Activated T-helper 1 cell treated with anti-CD3 and anti-CD28 coated beads, Interleukin-12 subunit alpha, Interleukin-12 subunit beta, Interleukin-2, Interleukin-4 antibody, amounts not matched to agents 30 ng/mL and 10 ng/mL and 1 ng/mL, durations not matched to agents 14 hours and 24 hours and 36 hours (primary cell): Measurements from ENCODE around the gene GNA12. TPM values are rescaled to one million over a fixed set of nuclear protein-coding genes. Genes with fewer than 3 reads are reported as not detected.
"Not testable (repeated sequence)": the region's sequence is repeated elsewhere in the genome, so short reads cannot be mapped to it uniquely, and the experiment has no call there.

Experiments used
- DNase-seq: peaks from one replicate; pipeline ENCODE4 v3.0.0; 2021; ENCODE audit warnings: low spot score
- H3K27ac Mint-ChIP-seq: one replicate; pipeline ENCODE4 v1.8.0; 2021; ENCODE audit warnings: mild to moderate bottlenecking, mixed read lengths
- H3K27me3 Mint-ChIP-seq: one replicate; pipeline ENCODE4 v1.8.0; 2022; ENCODE audit warnings: mild to moderate bottlenecking, moderate library complexity, mixed read lengths; ENCODE audit not compliant: insufficient read depth
- H3K36me3 Mint-ChIP-seq: one replicate; pipeline ENCODE4 v1.8.0; 2021; ENCODE audit warnings: low read depth, mixed read lengths
- H3K4me1 Mint-ChIP-seq: one replicate; pipeline ENCODE4 v1.8.0; 2021; ENCODE audit warnings: low read depth, mixed read lengths
- H3K4me3 Mint-ChIP-seq: one replicate; pipeline ENCODE4 v1.8.0; 2021; ENCODE audit warnings: mild to moderate bottlenecking, moderate library complexity, mixed read lengths
- H3K9me3 Mint-ChIP-seq: one replicate; pipeline ENCODE4 v1.8.0; 2021; ENCODE audit warnings: mixed read lengths
- intact Hi-C: fragments of 100-400 bp; cut with micrococcal nuclease; formaldehyde crosslinking; loops from one replicate; pipeline ENCODE4 v1.15.1; 2024
- total RNA-seq: library from RNA; stranded (reverse); gene quantifications from 2 replicates; pipeline ENCODE4 v1.2.3, GENCODE V29; 2022

Gene GNA12
- total RNA-seq, 1 donor from 2014 or later = 36.4 TPM

- peaks cover 17% of the 10 kb centered on the region for H3K4me1 Mint-ChIP-seq
- H3K27me3 Mint-ChIP-seq, DNase-seq, H3K27ac Mint-ChIP-seq, H3K4me3 Mint-ChIP-seq, H3K9me3 Mint-ChIP-seq: not testable (repeated sequence)
- H3K36me3 Mint-ChIP-seq = peaks cover 10% of the 10 kb centered on the region
- intact Hi-C loops = loop anchor here (5.0 kb wide), 1 partner anchor 118 kb away; the partner anchor contains the start of gene GNA12
These were observed 120.1 kb downstream of the GNA12 start for GRCh38 chr7:2724036-2724435.

DNA sequence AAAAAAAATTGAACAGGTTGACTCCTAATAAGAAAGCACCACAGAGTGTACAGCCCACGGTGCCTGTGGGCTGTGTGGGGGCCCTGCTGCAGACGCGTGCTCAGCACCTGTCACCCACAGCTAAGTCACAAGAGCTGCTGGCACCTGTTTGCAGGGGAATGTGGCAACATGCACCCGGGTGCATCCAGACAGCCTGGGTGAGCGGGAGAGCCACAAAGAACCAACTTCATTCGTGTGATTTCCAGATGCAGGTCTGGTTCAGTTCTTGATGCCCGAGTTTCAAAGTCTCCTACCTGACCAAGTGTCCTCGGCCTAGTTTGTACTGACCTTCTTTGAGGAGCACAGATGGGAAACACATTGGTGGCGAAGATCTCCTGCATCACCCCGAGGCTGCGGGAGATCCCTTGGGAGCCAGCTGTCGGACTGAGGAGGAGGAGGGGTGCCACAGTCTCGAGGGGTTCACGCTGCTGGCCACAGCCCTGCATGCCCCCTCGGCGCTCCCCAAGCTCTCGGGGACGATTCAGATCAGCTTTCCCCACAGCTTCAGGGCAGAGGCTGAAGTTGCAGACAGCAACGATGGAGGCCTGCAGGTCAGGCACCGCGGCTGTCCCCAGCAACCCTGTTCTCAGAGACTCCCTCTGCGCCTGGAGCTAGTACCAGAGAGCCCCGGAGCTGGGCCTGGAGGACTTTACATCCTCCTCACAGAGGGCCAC, 120.8 kb downstream of the GNA12 start:
- peaks cover 24% of the 10 kb centered on the region for H3K4me1 Mint-ChIP-seq
- intact Hi-C loops = loop anchor here (5.0 kb wide), 1 partner anchor 119 kb away; the partner anchor contains the start of gene GNA12
- no peak for DNase-seq

GRCh38 chr7:2722591-2722990, 121.5 kb downstream of the GNA12 start:
- Mint-ChIP-seq H3K36me3 (peaks cover 8% of the 10 kb centered on the region), H3K4me1 (peaks cover 31% of the 10 kb centered on the region), H3K27ac (no peak overlapping the region), H3K9me3 (no peaks in the 10 kb centered on the region), H3K27me3 (no peaks in the 10 kb centered on the region), H3K4me3 (no peak overlapping the region)
- no peak for DNase-seq
- intact Hi-C loops = loop anchor here (5.0 kb wide), 1 partner anchor 120 kb away; the partner anchor contains the start of gene GNA12

More for the DNA sequence above, 120.8 kb downstream of the GNA12 start:
- no peaks in the 10 kb centered on the region for H3K9me3 Mint-ChIP-seq
- no peak overlapping the region for H3K4me3 Mint-ChIP-seq
- no peaks in the 10 kb centered on the region for H3K27me3 Mint-ChIP-seq
- no peak overlapping the region for H3K27ac Mint-ChIP-seq
- peaks cover 10% of the 10 kb centered on the region for H3K36me3 Mint-ChIP-seq

DNA sequence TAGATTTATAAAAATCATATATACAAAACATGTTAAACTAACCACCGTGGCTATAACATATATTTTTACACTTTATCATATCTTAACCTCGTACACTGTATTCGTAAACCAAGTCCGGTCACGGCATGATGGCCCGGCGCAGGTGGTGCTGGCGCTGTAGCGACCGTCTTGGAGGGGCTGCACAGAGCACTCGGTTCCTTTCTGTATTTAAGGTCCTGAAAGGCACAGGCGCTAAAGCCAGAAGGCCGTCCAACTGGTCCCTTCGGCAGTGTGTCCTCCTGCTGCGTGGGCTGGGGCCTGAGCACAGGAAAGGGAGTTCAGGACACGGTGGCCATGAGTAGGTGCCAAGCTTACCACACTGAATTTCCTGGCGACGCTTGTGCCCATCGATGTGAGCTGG, 122.3 kb downstream of the GNA12 start:
- Mint-ChIP-seq H3K36me3 (peaks cover 8% of the 10 kb centered on the region), H3K4me1 (peaks cover 39% of the 10 kb centered on the region), H3K27me3 (no peaks in the 10 kb centered on the region), H3K27ac (no peak overlapping the region), H3K9me3 (no peaks in the 10 kb centered on the region), H3K4me3 (no peak overlapping the region)
- intact Hi-C loops = loop anchor here (2.0 to 5.0 kb wide), 2 partner anchors 51 to 120 kb away; partner anchors contain the start of gene GNA12
- DNase-seq = no peak

GRCh38 chr7:2720024-2720423, 124.1 kb downstream of the GNA12 start:
- intact Hi-C loops = loop anchor here (1.0 to 5.0 kb wide), 3 partner anchors 38 to 122 kb away; partner anchors contain the start of gene GNA12
- no peak overlapping the region for H3K27ac Mint-ChIP-seq
- no peaks in the 10 kb centered on the region for H3K9me3 Mint-ChIP-seq
- H3K36me3 Mint-ChIP-seq = peaks cover 13% of the 10 kb centered on the region
- peaks cover 57% of the 10 kb centered on the region for H3K4me1 Mint-ChIP-seq
- H3K27me3 Mint-ChIP-seq = no peaks in the 10 kb centered on the region
- no peak for DNase-seq
- no peak overlapping the region for H3K4me3 Mint-ChIP-seq

DNA sequence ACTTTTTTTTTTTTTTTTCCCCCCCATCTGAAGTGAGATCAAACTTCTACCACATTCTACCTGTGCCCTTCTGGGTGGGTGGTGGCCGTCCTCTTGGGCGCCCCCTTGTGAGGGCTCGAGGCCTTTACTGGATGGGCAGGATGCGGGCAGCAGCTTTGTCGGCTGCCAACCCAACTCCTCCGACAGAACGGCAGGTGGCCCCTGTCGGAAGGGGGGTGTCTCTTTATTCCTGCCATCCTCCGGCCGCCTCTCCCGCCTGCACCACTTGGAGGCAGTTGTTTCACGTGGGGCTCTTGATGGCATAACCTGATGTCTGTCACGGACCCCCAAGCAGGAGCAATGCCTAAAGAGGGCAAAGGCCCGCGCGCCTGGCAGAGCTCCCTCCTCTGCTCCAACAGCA, 125.1 kb downstream of the GNA12 start:
- peaks cover 9% of the 10 kb centered on the region for H3K27me3 Mint-ChIP-seq
- no peak overlapping the region for H3K4me3 Mint-ChIP-seq
- H3K4me1 Mint-ChIP-seq = peaks cover 67% of the 10 kb centered on the region
- no peak overlapping the region for H3K27ac Mint-ChIP-seq
- H3K36me3 Mint-ChIP-seq = peaks cover 19% of the 10 kb centered on the region
- no peaks in the 10 kb centered on the region for H3K9me3 Mint-ChIP-seq
- intact Hi-C loops = loop anchor here (5.0 kb wide), 1 partner anchor 143 kb away; no protein-coding TSS in a partner anchor
- DNase-seq = peak; percentile 40

DNA sequence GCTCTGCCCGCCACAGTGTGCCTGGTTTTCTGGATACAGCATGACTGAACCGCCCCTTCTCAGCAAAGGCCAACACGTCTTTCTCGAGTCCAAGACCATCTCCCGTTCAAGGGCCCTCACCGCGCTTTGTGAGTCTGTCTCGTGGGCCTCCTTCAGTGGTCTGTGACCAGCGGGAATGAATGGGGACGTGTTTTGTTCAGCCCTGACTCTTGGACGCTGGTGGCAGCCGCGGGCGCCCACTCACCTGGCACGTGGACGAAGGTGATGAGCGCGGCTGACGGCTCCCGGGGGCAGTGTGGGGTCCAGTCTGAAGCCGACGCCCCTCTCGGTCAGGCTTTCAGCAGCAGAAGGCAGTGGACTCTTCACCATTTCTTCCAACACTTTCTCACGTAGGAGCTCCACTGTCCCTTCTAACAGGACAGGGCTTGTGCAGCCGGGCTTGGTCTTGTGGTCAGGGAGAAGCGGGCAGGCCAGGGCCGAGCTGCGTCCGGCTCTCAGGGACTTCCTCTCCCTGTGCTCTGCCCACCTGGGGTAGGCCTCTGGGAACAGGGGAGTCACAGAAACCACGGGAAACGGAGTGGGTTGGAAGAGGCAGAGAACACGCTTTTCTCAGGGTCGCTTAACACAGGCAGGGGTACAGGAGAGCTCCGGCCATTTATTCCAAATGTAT, 125.7 kb downstream of the GNA12 start:
- Mint-ChIP-seq H3K4me1 (peaks cover 73% of the 10 kb centered on the region), H3K27me3 (peaks cover 12% of the 10 kb centered on the region), H3K36me3 (peaks cover 22% of the 10 kb centered on the region), H3K27ac (peak overlapping the region; percentile 84), H3K4me3 (no peak overlapping the region), H3K9me3 (no peaks in the 10 kb centered on the region)
- intact Hi-C loops = loop anchor here (5.0 kb wide), 1 partner anchor 144 kb away; no protein-coding TSS in a partner anchor
- no peak for DNase-seq

GRCh38 chr7:2717293-2718261, 126.5 kb downstream of the GNA12 start:
- DNase-seq = no peak
- Mint-ChIP-seq H3K27me3 (peaks cover 12% of the 10 kb centered on the region), H3K9me3 (no peaks in the 10 kb centered on the region), H3K36me3 (peaks cover 22% of the 10 kb centered on the region), H3K27ac (peak overlapping the region; percentile 84), H3K4me1 (peaks cover 74% of the 10 kb centered on the region), H3K4me3 (peak overlapping the region; percentile 48)
- intact Hi-C loops = loop anchor here (5.0 kb wide), 1 partner anchor 145 kb away; no protein-coding TSS in a partner anchor

DNA sequence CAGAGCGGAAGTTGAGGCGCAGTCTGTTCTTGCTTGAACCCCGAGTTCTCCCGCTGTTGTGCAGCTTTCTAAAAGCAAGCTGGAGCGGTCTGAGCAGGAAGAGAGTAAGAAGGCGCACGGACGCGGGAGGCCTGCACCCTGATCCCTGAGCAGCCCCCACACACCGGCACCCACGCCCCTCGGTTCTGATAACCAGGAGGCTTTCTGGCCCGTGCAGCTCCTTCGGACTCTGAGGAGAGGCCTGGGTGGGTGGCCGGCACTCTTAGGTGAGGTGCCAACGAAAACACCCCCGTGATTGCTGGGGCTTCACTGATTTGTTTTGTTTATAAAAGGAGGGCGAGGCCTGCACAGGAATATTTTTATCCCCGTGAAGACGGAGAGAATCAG, 127.2 kb downstream of the GNA12 start:
- peaks cover 22% of the 10 kb centered on the region for H3K36me3 Mint-ChIP-seq
- DNase-seq = no peak
- peak overlapping the region; percentile 27 for H3K4me3 Mint-ChIP-seq
- intact Hi-C loops = loop anchor here (1.0 to 5.0 kb wide), 2 partner anchors 41 to 145 kb away; no protein-coding TSS in a partner anchor
- no peaks in the 10 kb centered on the region for H3K9me3 Mint-ChIP-seq
- H3K27ac Mint-ChIP-seq = peak overlapping the region; percentile 61
- peaks cover 74% of the 10 kb centered on the region for H3K4me1 Mint-ChIP-seq
- peaks cover 12% of the 10 kb centered on the region for H3K27me3 Mint-ChIP-seq

DNA sequence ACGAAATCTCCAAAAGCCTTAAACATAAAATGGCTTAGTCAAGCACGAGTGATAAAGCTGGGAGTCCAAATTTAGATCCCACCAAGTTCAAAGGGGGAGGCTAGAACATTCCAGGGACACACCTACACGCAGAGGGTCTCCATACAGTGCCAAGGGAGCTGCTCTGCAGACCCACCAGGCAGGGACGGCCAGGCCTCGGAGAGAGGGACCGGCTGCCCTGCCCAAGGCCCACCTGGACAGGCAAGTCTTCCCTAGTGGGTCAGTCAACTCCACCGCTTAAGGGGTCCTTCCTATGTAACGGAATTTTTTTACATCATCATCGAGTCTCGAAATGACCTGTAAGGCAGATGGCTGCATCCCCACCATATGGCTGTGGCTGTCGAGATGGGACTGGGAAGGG, 127.6 kb downstream of the GNA12 start:
- H3K9me3 Mint-ChIP-seq = no peaks in the 10 kb centered on the region
- peaks cover 22% of the 10 kb centered on the region for H3K36me3 Mint-ChIP-seq
- H3K27me3 Mint-ChIP-seq = peaks cover 12% of the 10 kb centered on the region
- DNase-seq = no peak
- intact Hi-C loops = loop anchor here (1.0 to 5.0 kb wide), 2 partner anchors 42 to 146 kb away; no protein-coding TSS in a partner anchor
- peaks cover 75% of the 10 kb centered on the region for H3K4me1 Mint-ChIP-seq
- peak overlapping the region; percentile 27 for H3K4me3 Mint-ChIP-seq
- H3K27ac Mint-ChIP-seq = peak overlapping the region; percentile 61

DNA sequence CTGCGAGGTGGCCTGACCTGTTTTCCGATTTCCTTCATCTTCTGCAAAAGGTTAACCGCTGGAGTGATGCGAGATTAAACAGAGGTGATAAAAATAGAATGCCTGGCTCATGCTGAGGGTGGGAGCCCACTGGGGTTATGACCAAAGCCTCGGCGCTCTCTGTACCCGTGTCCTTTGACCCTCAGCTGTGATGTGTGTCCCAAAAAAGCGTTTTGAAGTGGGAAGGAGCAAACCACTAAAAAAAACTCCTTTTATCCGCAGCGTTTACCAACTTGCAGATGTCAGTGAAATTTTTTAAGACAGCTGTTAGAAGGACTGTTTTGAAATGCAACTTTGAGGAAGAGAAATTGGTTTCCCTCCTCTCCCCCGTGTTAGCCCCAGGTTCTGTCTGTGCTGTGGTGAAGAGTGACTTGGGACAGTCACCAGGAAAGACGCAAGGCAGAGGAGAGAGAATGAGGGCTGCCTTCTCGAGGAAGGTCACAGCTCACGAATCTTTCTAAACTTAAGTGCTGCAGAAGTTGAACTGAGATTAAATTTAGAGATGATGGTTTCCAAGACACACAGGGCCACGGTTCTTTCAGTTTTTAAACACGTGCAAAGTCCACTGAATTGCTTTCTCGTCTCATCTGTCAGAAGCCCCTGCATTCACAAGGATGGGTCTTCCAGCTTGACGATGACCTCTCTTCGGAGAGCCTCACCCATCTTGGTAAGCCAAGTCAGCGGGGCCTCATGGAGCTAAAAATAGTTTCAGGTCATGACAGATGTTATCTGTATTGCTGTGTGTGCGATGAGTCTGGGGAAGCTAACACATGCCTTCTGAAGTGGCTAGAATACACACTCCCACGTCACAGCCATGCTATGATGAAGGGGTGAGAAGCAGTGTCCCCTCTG, 128.5 kb downstream of the GNA12 start:
- peak overlapping the region; percentile 69 for H3K4me3 Mint-ChIP-seq
- no peak for DNase-seq
- H3K27me3 Mint-ChIP-seq = peaks cover 12% of the 10 kb centered on the region
- intact Hi-C loops = loop anchor here (1.0 to 5.0 kb wide), 2 partner anchors 43 to 147 kb away; no protein-coding TSS in a partner anchor
- peaks cover 77% of the 10 kb centered on the region for H3K4me1 Mint-ChIP-seq
- peaks cover 19% of the 10 kb centered on the region for H3K36me3 Mint-ChIP-seq
- H3K27ac Mint-ChIP-seq = peak overlapping the region; percentile 85
- no peaks in the 10 kb centered on the region for H3K9me3 Mint-ChIP-seq
